ENCODE data around the gene NUDT8. TPM values are rescaled to one million over a fixed set of nuclear protein-coding genes. Genes with fewer than 3 reads are reported as not detected.

Gene NUDT8
- total and polyA plus RNA-seq, 9 of the 15 experiments (the other 6 are each of a cell fraction or from before 2014, with no cell fraction given): 0.23 to 27.8 (median 5.0) TPM

GRCh38 chr11:67647471-67647870 lies 17.7 kb upstream of the NUDT8 start:
- Histone ChIP-seq H4K20me1 (replicated peaks; ENCODE audit: control insufficient read depth, insufficient read depth, low read length) (peaks cover 3% of the 10 kb centered on the region; the same call in 1 of the 2 replicates), H3K79me2 (ENCODE audit: control insufficient read depth, insufficient read depth, low read length) (no peaks in the 10 kb centered on the region), H2AFZ (ENCODE audit: low read depth, low read length) (no peak overlapping the region), H3K9ac (ENCODE audit: insufficient read depth in 1 of 2, low read depth in 2 of 2, low read length in 2 of 2) (no peak overlapping the region), H3K9me3 (replicated peaks; ENCODE audit: control insufficient read depth, insufficient read depth, low read depth, low read length) (no peaks in the 10 kb centered on the region; the same call in none of the 2 replicates), H3K4me1 (replicated peaks in 1 of 2; ENCODE audit: control insufficient read depth in 2 of 2, insufficient read depth in 2 of 2, low read length in 2 of 2) (peaks cover 0 to 43% of the 10 kb centered on the region in 2 experiments; a peak in 2 of 5 replicates), H3K27me3 (ENCODE audit: control insufficient read depth in 2 of 2, insufficient read depth in 2 of 2, low read length in 2 of 2) (peaks cover 2 to 13% of the 10 kb centered on the region in 2 experiments; a peak in 3 of 5 replicates), H3K27ac (ENCODE audit: extremely low read depth, low read depth, low read length) (no peak overlapping the region), H3K4me2 (ENCODE audit: insufficient read depth, low read length) (no peak overlapping the region), H3K9me1 (ENCODE audit: control insufficient read depth, insufficient read depth, low read length) (no peaks in the 10 kb centered on the region), H3K4me3 (no peak overlapping the region), H3K36me3 (ENCODE audit: control insufficient read depth, insufficient read depth, low read length) (no peaks in the 10 kb centered on the region)
- WGBS (ENCODE audit: insufficient coverage, low coverage, missing lambda C conversion rate): 26% methylated on average over 10 of the region's 15 CpGs
- no TSS peak for BruUV-seq (replicated peaks)
- DNase-seq (ENCODE audit: extremely low read depth in 1 of 4, low spot score in 3 of 4) (no peak), FAIRE-seq (no peak), ATAC-seq (no peak)
- POLR2A ChIA-PET: interaction anchor here (0.7 to 1.0 kb wide), 2 partner anchors 20 to 1333 kb away, joined by 3 read pairs; no protein-coding TSS in a partner anchor
- CTCF ChIA-PET (ENCODE audit: low intra/inter-chr PET ratio): interaction anchor here (1.4 kb wide), 1 partner anchor 12 kb away, joined by 4 read pairs; no protein-coding TSS in a partner anchor
- TF ChIP-seq ZNF143 (CRISPR knock-in tag; IDR thresholded peaks at IDR 0.05) (no peak), ATF4 (CRISPR knock-in tag; IDR thresholded peaks at IDR 0.05) (no peak), SRF (CRISPR knock-in tag; IDR thresholded peaks at IDR 0.05) (no peak), ZNF263 (CRISPR knock-in tag; IDR thresholded peaks at IDR 0.05; ENCODE audit: borderline replicate concordance) (no peak), ZNF507 (tag; conservative IDR thresholded peaks at IDR 0.05) (no peak), U2AF1 (optimal IDR thresholded peaks at IDR 0.05; ENCODE audit: low read depth, low read length) (no peak), ASH1L (IDR thresholded peaks at IDR 0.05; ENCODE audit: borderline replicate concordance, low read depth, partially characterized antibody) (no peak), THRA (IDR thresholded peaks at IDR 0.05) (no peak), PATZ1 (CRISPR knock-in tag; IDR thresholded peaks at IDR 0.05; ENCODE audit: borderline replicate concordance) (no peak), ZNF165 (CRISPR knock-in tag; IDR thresholded peaks at IDR 0.05; ENCODE audit: borderline replicate concordance) (no peak), HNRNPLL (IDR thresholded peaks at IDR 0.05; ENCODE audit: low read depth, low read length, poor library complexity, severe bottlenecking) (no peak), HMGN3 (IDR thresholded peaks at IDR 0.05; ENCODE audit: borderline replicate concordance, extremely low read depth, insufficient read length, low read depth, low read length) (no peak)
- in situ Hi-C loops (cut with MboI) (no loop called here), intact Hi-C loops (cut with micrococcal nuclease) (loop anchor here (10.0 kb wide), 1 partner anchor 157 kb away; no protein-coding TSS in a partner anchor)

Data from K562 (cell line).